Hematopoietic multipotent progenitor cell (in vitro differentiated cells): Measurements from ENCODE around the gene GALNS. TPM values are rescaled to one million over a fixed set of nuclear protein-coding genes. Genes with fewer than 3 reads are reported as not detected.

Source experiments
- DNase-seq, 3 donors: peaks; one replicate each; pipeline ENCODE4 v3.0.0-alpha.2; 2011 to 2015; ENCODE audit warnings: low read depth in 2 of 3, low spot score in 2 of 3
- total RNA-seq: library from RNA; depleted of rRNA; stranded (reverse); fragments of >200 nt; gene quantifications from one replicate; pipeline ENCODE4 v1.2.3, GENCODE V29; 2012

The GALNS gene
- total RNA-seq, 1 donor, result 20.5 TPM

- no peak for DNase-seq
Observed at GRCh38 chr16:88807626-88808453, 48.9 kb downstream of the GALNS start.

GRCh38 chr16:88807142-88807625, 49.6 kb downstream of the GALNS start:
- DNase-seq, result no peak

GRCh38 chr16:88806491-88807111, 50.1 kb downstream of the GALNS start:
- DNase-seq, result no peak

GRCh38 chr16:88805887-88806393, 50.8 kb downstream of the GALNS start:
- no peak for DNase-seq

- no peak for DNase-seq
Observed at GRCh38 chr16:88805340-88805715, 51.4 kb downstream of the GALNS start.

GRCh38 chr16:88804552-88805339, 52.0 kb downstream of the GALNS start:
- DNase-seq, result no peak

- no peak for DNase-seq
Observed at GRCh38 chr16:88804173-88804551, 52.6 kb downstream of the GALNS start.

GRCh38 chr16:88803264-88803987, 53.3 kb downstream of the GALNS start, which contains the start of gene CDT1:
CDT1 (plus strand) TSS chr16:88803789; CDS start chr16:88803832, 43 bp downstream.
- peak; percentile 76 to 88 (median 80) for DNase-seq

GRCh38 chr16:88800277-88800592, 56.5 kb downstream of the GALNS start:
- DNase-seq, result no peak

GRCh38 chr16:88799569-88800276, 57.0 kb downstream of the GALNS start:
- DNase-seq, result peak in 2 of 3 donors; percentile 96 to 99

GRCh38 chr16:88798772-88799455, 57.8 kb downstream of the GALNS start:
- DNase-seq, result peak in 1 of 3 donors; percentile 57

- DNase-seq, result no peak
Observed at GRCh38 chr16:88798073-88798472, 58.7 kb downstream of the GALNS start.

- no peak for DNase-seq
Observed at GRCh38 chr16:88796278-88796677, 60.5 kb downstream of the GALNS start.

GRCh38 chr16:88793251-88793954, 63.3 kb downstream of the GALNS start:
- peak in 1 of 3 donors; percentile 42 for DNase-seq

GRCh38 chr16:88792668-88793250, 64.0 kb downstream of the GALNS start:
- DNase-seq, result no peak

GRCh38 chr16:88792078-88792550, 64.6 kb downstream of the GALNS start:
- DNase-seq, result no peak

GRCh38 chr16:88790312-88791211, 66.2 kb downstream of the GALNS start:
- peak in 2 of 3 donors; percentile 80 to 90 for DNase-seq
